A549 (cell line): ENCODE measurements around the gene BMPR2.

Source experiments
- BHLHE40 ChIP-seq: IDR thresholded peaks from 2 replicates; pipeline ENCODE4 v1.6.1; 2012; ENCODE audit warnings: low read depth, low read length, inconsistent platforms
- CEBPB ChIP-seq, 2 experiments: fragments of >200 bp in 1 of 2; sonication (Bioruptor Twin) in 1 of 2; formaldehyde crosslinking in 1 of 2; IDR thresholded peaks; 2 replicates each; pipeline ENCODE4 v1.6.1; 2012 to 2016
- CHD2 ChIP-seq: fragments of 150-350 bp; IDR thresholded peaks from 2 replicates; pipeline ENCODE4 v1.6.1; 2014; ENCODE audit warnings: low read length; ENCODE audit not compliant: partially characterized antibody
- HDAC2 ChIP-seq: fragments of 200-600 bp; sonication (generic); IDR thresholded peaks from 2 replicates; pipeline ENCODE4 v1.6.1; 2016
- JUN ChIP-seq, 2 experiments: fragments of >200 bp; sonication (Bioruptor Twin); formaldehyde crosslinking; IDR thresholded peaks; 2 replicates in 1 of 2; 3 replicates in 1 of 2; pipeline ENCODE4 v1.6.1; 2016 to 2017
- RAD21 ChIP-seq, 2 experiments: fragments of >200 bp in 1 of 2; sonication (Bioruptor Twin) in 1 of 2; formaldehyde crosslinking in 1 of 2; IDR thresholded peaks in 1 of 2; conservative IDR thresholded peaks in 1 of 2; 2 replicates in 1 of 2; 3 replicates in 1 of 2; pipeline ENCODE4 v1.6.1; 2012 to 2018; ENCODE audit warnings: inconsistent platforms in 1 of 2
- RCOR1 ChIP-seq: fragments of 150-350 bp; IDR thresholded peaks from 2 replicates; pipeline ENCODE4 v1.6.1; 2014; ENCODE audit warnings: antibody characterized with exemption, low read length, low read depth
- SREBF2 ChIP-seq: fragments of 450-650 bp; IDR thresholded peaks from 2 replicates; pipeline ENCODE4 v1.6.1; 2014; ENCODE audit warnings: mild to moderate bottlenecking, moderate library complexity
- TF ChIP-seq, protein P1 (sequence below): fragments of >200 bp; sonication (Bioruptor Twin); formaldehyde crosslinking; IDR thresholded peaks from 3 replicates; pipeline ENCODE4 v1.5.1; 2016

GRCh38 chr2:202479090-202479489, 103.0 kb downstream of the BMPR2 start:
- no peak for TF ChIP-seq SREBF2
- TF ChIP-seq CHD2, result no peak
- TF ChIP-seq RAD21 (conservative IDR thresholded peaks at IDR 0.05 in 1 of 2, IDR thresholded peaks at IDR 0.05 in 1 of 2), result no peak
- TF ChIP-seq, protein P1, sequence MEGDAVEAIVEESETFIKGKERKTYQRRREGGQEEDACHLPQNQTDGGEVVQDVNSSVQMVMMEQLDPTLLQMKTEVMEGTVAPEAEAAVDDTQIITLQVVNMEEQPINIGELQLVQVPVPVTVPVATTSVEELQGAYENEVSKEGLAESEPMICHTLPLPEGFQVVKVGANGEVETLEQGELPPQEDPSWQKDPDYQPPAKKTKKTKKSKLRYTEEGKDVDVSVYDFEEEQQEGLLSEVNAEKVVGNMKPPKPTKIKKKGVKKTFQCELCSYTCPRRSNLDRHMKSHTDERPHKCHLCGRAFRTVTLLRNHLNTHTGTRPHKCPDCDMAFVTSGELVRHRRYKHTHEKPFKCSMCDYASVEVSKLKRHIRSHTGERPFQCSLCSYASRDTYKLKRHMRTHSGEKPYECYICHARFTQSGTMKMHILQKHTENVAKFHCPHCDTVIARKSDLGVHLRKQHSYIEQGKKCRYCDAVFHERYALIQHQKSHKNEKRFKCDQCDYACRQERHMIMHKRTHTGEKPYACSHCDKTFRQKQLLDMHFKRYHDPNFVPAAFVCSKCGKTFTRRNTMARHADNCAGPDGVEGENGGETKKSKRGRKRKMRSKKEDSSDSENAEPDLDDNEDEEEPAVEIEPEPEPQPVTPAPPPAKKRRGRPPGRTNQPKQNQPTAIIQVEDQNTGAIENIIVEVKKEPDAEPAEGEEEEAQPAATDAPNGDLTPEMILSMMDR, result no peak
- no peak for TF ChIP-seq JUN (IDR thresholded peaks at IDR 0.05)
- TF ChIP-seq BHLHE40, result no peak
- no peak for TF ChIP-seq RCOR1
- TF ChIP-seq CEBPB (IDR thresholded peaks at IDR 0.05), result no peak
- no peak for TF ChIP-seq HDAC2
